Neural cell (in vitro differentiated cells): Measurements from ENCODE around the gene SERPINH1.

Experiments
- EZH2 ChIP-seq: fragments of 200-600, 300-800 bp; shearing (Covaris generic), sonication (generic); IDR thresholded peaks from 2 replicates; pipeline ENCODE4 v1.6.1; 2014; ENCODE audit warnings: antibody characterized with exemption, low read length, borderline replicate concordance, mild to moderate bottlenecking; ENCODE audit not compliant: insufficient read depth, poor library complexity, severe bottlenecking
- POLR2AphosphoS5 ChIP-seq: IDR thresholded peaks from 2 replicates; pipeline ENCODE4 v1.6.1; 2012
- RAD21 ChIP-seq: fragments of 450-650 bp; conservative IDR thresholded peaks from 2 replicates; pipeline ENCODE4 v1.6.1; 2014; ENCODE audit warnings: antibody characterized with exemption, mild to moderate bottlenecking, moderate library complexity
- TF ChIP-seq, protein P1 (sequence below): IDR thresholded peaks from 2 replicates; pipeline ENCODE4 v1.6.1; 2012; ENCODE audit warnings: borderline replicate concordance
- TF ChIP-seq, protein P2 (sequence below): fragments of 450-650 bp; IDR thresholded peaks from 2 replicates; pipeline ENCODE4 v1.5.1; 2014; ENCODE audit warnings: antibody characterized with exemption, mild to moderate bottlenecking, moderate library complexity; ENCODE audit not compliant: poor library complexity, severe bottlenecking

DNA sequence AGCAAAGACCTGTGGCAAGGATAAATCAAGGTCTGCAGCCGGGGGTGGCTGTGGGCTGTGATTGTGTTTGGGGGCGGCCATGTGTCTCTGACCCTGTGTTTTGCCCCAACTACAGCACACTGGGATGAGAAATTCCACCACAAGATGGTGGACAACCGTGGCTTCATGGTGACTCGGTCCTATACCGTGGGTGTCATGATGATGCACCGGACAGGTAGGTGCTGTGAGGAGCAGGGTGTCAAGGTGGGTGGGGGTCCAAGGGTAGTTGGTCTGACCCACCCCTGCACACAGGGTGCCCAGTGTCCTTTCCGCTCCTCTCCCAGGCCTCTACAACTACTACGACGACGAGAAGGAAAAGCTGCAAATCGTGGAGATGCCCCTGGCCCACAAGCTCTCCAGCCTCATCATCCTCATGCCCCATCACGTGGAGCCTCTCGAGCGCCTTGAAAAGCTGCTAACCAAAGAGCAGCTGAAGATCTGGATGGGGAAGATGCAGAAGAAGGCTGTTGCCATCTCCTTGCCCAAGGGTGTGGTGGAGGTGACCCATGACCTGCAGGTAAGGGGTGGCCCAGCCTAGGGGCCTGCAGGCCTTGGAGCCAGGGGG lies 6.7 kb downstream of the SERPINH1 start:
- TF ChIP-seq, protein P1, sequence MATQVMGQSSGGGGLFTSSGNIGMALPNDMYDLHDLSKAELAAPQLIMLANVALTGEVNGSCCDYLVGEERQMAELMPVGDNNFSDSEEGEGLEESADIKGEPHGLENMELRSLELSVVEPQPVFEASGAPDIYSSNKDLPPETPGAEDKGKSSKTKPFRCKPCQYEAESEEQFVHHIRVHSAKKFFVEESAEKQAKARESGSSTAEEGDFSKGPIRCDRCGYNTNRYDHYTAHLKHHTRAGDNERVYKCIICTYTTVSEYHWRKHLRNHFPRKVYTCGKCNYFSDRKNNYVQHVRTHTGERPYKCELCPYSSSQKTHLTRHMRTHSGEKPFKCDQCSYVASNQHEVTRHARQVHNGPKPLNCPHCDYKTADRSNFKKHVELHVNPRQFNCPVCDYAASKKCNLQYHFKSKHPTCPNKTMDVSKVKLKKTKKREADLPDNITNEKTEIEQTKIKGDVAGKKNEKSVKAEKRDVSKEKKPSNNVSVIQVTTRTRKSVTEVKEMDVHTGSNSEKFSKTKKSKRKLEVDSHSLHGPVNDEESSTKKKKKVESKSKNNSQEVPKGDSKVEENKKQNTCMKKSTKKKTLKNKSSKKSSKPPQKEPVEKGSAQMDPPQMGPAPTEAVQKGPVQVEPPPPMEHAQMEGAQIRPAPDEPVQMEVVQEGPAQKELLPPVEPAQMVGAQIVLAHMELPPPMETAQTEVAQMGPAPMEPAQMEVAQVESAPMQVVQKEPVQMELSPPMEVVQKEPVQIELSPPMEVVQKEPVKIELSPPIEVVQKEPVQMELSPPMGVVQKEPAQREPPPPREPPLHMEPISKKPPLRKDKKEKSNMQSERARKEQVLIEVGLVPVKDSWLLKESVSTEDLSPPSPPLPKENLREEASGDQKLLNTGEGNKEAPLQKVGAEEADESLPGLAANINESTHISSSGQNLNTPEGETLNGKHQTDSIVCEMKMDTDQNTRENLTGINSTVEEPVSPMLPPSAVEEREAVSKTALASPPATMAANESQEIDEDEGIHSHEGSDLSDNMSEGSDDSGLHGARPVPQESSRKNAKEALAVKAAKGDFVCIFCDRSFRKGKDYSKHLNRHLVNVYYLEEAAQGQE, result no peak
- TF ChIP-seq, protein P2, sequence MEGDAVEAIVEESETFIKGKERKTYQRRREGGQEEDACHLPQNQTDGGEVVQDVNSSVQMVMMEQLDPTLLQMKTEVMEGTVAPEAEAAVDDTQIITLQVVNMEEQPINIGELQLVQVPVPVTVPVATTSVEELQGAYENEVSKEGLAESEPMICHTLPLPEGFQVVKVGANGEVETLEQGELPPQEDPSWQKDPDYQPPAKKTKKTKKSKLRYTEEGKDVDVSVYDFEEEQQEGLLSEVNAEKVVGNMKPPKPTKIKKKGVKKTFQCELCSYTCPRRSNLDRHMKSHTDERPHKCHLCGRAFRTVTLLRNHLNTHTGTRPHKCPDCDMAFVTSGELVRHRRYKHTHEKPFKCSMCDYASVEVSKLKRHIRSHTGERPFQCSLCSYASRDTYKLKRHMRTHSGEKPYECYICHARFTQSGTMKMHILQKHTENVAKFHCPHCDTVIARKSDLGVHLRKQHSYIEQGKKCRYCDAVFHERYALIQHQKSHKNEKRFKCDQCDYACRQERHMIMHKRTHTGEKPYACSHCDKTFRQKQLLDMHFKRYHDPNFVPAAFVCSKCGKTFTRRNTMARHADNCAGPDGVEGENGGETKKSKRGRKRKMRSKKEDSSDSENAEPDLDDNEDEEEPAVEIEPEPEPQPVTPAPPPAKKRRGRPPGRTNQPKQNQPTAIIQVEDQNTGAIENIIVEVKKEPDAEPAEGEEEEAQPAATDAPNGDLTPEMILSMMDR, result no peak
- no peak for TF ChIP-seq POLR2AphosphoS5
- TF ChIP-seq EZH2, result no peak
- no peak for TF ChIP-seq RAD21
